HG03039 (cell line): ENCODE data around the gene SLC16A9.
"Not testable (repeated sequence)": the region's sequence is repeated elsewhere in the genome, so short reads cannot be mapped to it uniquely, and the experiment has no call there.

Experiments used
- ATAC-seq: cut with Tn5 transposase; IDR thresholded peaks from one replicate; pipeline ENCODE4 v1.9.1; 2021; ENCODE audit warnings: mild to moderate bottlenecking, moderate library complexity; ENCODE audit not compliant: unreplicated experiment

SLC16A9 gene

GRCh38 chr10:59677253-59677831, 32.3 kb downstream of the SLC16A9 start:
- ATAC-seq, result no peak

DNA sequence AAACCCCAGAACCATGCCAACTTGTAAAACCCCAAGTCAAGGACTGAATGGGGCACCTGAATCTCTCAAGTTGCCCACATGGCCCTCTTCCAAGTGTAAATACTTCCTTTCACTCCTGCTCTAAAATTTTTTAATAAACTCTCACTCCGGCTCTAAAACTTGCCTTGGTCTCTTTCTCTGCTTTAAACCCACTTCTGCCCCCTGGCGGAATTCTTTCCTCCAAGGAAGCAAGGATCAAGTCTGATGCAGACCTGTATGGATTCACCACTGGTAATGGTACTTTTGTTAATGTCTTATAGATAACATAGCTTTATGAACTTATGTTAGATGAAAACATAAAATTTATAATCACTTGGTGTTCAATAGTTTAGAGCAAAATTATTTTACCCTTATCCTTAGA, 33.8 kb downstream of the SLC16A9 start:
- no peak for ATAC-seq

DNA sequence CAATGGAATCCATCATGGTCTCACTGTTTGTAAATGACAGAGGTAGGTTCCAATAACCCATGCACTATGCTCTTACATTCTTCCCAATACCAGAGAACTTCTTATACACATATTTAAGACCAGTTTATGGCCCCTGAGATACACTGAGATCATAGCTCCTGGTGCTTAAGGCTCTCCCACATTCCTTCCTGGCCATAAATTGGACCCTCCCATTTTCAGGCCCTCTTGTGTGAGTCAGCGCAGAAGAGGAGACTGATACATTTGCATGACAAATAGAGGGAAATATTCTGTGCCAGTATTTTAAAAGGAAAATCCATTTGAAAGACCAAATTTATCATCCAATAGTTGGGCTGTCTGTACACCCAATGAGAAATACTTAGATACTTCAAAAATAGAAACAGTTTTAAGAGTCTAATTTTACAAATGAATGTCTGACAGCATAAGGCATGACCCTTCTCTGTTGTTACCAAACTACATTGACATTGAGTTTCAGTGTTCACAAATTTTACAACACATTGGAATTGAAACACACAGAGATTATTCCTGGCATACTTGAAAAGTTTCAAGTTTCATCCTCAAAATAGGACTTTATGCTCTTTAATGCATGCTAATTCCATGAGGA, 35.3 kb downstream of the SLC16A9 start:
- ATAC-seq, result no peak

DNA sequence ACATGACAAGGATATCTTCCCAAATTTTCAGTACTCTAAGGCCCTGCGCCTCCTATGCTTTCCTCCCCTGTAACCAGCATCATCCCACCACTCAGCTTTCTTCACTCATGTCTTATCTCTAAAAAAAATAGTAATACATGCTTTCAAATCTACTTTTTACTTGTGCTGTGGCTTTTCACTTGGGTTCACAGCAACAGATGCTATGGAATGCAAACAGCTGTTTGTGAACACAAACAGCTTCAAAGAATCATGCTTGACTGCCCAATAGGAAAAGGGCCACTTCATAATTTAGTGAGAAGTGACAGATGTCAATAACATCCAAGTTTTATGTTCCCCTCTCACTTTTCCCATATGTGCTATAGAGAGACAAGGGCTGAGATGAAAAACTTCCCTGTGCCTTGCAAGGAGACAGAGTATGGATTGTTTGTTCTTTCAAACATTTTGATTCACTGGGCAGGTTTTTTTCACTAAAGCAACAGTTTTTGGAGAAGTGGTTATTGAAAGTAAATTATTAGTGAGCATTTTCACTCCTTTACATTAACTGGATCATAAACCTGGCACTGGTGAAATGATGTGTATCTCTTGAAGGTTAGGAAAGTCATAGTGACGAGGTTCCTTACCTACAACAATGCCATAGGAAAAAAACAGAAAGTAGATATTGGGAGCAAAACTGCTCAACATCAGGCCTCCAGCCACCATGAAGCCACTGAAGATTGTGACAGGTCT, 37.3 kb downstream of the SLC16A9 start:
- no peak for ATAC-seq

DNA sequence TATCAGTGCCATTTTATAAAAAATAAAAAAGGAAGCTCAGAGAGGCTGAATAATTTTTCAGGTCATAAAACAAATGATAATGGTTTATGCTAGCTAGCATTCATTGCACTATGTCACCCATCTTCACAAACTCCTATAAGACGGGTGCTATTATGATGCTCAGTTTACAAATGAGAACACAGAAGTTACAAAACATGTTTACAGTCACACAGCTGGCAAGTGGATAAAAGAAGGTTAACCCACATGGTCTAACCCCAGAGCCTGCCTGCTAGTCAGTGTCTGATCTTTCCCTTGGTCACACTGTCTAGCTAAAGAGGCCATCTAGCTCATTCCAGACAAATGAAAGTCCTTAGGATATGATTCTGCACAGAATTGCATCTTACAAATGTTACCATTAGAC, 39.4 kb downstream of the SLC16A9 start:
- no peak for ATAC-seq

DNA sequence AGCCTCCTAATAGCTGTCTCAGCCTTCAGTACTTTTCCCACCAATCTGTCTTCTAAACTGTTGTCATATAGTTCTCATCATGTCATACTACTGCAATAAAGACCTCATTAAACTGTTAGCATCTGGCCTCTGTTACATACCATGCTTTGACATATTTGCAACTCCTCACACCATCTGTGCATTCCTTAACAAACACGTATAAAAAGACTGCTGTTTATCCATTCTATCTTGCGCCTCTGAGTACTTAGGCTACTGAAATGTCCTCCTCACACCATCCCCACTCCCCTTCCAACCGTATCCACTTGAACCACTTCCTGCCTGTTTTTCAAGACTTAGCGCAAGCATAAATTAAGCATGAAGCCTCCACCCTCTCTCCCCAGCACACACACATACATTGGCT, 41.6 kb downstream of the SLC16A9 start:
- ATAC-seq, result no peak

GRCh38 chr10:59666310-59666709, 43.3 kb downstream of the SLC16A9 start:
- ATAC-seq, result no peak

GRCh38 chr10:59663213-59663612, 46.4 kb downstream of the SLC16A9 start:
- ATAC-seq, result not testable (repeated sequence)

- ATAC-seq, result no peak
Observed at GRCh38 chr10:59657724-59658123, 51.9 kb downstream of the SLC16A9 start.

- ATAC-seq, result no peak
Observed at GRCh38 chr10:59655309-59655708, 54.3 kb downstream of the SLC16A9 start.

DNA sequence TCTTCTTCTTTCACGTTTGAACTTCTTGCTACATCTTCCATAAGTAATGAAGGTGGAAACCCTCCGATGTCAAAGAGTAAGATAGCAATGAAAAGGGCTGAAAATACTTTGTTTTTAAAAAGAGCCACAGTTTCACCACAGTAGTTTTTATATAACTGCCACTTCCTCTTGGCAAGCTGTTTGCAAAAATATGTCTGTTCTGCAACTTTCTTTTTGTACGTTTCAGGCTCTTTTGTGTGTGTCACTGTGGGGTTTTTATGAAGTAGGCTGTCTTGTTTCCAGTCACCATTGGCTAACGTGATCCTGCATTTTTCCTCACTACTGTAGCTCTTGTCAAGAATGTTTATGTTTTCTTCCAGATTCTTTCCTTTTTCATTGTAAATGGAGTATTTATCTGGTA, 55.6 kb downstream of the SLC16A9 start:
- ATAC-seq, result no peak

- ATAC-seq, result no peak
Observed at GRCh38 chr10:59651902-59652301, 57.7 kb downstream of the SLC16A9 start.

GRCh38 chr10:59649606-59650346, 59.9 kb downstream of the SLC16A9 start:
- no peak for ATAC-seq

DNA sequence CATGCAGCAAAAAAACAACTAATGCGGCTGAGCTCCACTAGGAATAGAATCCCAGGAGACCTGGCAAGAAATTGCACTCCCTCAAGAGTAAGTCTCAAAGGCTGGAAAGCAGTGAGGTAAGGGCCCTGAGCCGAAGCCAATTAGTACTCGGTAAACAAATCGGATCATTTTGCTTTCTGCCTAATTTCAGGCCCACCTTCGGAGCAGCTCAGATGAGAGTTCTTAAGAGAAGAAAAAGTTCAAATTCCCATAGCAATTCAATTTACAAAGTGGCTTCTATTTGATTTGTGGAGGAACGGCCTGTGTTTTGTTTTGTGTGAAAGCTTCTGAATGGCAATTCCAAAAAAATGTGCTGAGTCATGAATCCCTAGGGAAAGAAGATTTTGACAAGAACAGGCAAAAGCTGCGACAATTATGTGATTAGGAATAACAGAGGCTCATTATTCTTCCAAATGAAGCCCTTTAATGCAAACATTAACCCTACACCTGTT, 60.9 kb downstream of the SLC16A9 start:
- no peak for ATAC-seq

DNA sequence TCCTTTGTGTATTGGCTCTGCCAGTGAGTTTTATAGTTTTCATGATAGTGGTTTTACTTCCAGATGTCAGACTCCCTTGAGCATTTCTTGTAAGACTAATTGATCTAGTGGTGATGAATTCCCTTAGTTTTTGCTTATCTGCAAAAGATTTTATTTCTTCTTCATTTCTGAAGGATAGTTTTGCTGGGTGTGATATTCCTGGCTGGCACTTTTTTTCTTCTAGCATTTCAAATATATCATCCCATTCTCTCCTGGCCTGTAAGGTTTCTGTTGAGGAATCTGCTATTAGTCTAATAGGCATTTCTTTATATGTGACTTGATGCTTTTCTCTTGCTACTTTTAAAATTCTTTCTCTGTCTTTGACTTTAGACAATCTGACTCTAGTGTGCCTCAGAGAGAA, 64.8 kb downstream of the SLC16A9 start:
- ATAC-seq, result no peak

GRCh38 chr10:59641688-59642087, 68.0 kb downstream of the SLC16A9 start:
- ATAC-seq, result not testable (repeated sequence)

- ATAC-seq, result no peak
Observed at GRCh38 chr10:59635502-59636290, 74.0 kb downstream of the SLC16A9 start.

DNA sequence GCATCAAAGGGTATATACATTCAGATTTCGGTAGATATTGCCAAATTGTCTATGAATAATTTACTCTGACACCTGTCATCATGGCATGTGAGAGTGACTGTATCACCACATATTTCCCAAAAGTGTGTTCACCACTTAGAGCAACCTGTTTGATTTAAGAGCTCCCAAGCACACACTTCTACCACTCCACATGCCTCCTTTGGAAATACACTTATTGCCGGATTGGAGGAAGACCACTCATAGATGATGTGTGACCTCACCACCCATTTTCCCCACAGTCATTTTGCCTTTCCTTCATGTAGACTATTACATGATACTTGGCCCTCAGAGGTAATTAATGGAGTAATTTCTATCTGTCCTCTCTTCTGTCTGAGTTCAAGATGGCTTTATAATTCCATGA, 75.5 kb downstream of the SLC16A9 start:
- ATAC-seq, result no peak

DNA sequence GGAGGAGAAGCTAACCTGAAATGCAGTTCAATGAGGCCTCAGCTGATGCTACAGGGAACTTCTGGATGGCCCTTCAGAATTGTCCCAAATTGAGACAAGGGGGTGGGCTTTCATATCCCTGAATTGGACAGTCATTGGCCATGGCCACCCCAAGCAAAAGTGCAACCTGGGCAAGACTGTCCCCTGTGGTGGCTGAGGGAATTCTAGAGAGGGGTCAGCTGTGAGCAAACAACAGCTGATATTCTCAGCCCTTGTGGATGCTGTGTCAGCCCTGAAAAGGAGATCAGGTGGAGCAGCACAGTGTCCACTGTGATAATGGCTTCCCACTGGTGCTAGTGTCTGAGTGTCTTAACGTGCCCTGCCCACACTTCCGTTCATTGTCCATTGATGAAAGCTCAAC, 76.6 kb downstream of the SLC16A9 start:
- ATAC-seq, result no peak

GRCh38 chr10:59631882-59632807, 77.5 kb downstream of the SLC16A9 start:
- no peak for ATAC-seq
